Neural cell (in vitro differentiated cells): Measurements from ENCODE around the gene PPP2R5B.

ENCODE experiments used
- MXI1 ChIP-seq: fragments of 450-650 bp; conservative IDR thresholded peaks from 2 replicates; pipeline ENCODE4 v1.6.1; 2014; ENCODE audit warnings: antibody characterized with exemption, mild to moderate bottlenecking; ENCODE audit not compliant: poor library complexity, severe bottlenecking
- POLR2AphosphoS5 ChIP-seq: IDR thresholded peaks from 2 replicates; pipeline ENCODE4 v1.6.1; 2012
- SMC3 ChIP-seq: fragments of 450-650 bp; conservative IDR thresholded peaks from 2 replicates; pipeline ENCODE4 v1.6.1; 2014; ENCODE audit warnings: antibody characterized with exemption, mild to moderate bottlenecking, moderate library complexity; ENCODE audit not compliant: poor library complexity
- TAF1 ChIP-seq: IDR thresholded peaks from 2 replicates; pipeline ENCODE4 v1.6.1; 2012; ENCODE audit warnings: low read depth
- TF ChIP-seq, protein P1 (sequence below): fragments of 450-650 bp; IDR thresholded peaks from 2 replicates; pipeline ENCODE4 v1.5.1; 2014; ENCODE audit warnings: antibody characterized with exemption, mild to moderate bottlenecking, moderate library complexity; ENCODE audit not compliant: poor library complexity, severe bottlenecking
- TF ChIP-seq, protein P2 (sequence below): IDR thresholded peaks from 2 replicates; pipeline ENCODE4 v1.6.1; 2012; ENCODE audit warnings: borderline replicate concordance

DNA sequence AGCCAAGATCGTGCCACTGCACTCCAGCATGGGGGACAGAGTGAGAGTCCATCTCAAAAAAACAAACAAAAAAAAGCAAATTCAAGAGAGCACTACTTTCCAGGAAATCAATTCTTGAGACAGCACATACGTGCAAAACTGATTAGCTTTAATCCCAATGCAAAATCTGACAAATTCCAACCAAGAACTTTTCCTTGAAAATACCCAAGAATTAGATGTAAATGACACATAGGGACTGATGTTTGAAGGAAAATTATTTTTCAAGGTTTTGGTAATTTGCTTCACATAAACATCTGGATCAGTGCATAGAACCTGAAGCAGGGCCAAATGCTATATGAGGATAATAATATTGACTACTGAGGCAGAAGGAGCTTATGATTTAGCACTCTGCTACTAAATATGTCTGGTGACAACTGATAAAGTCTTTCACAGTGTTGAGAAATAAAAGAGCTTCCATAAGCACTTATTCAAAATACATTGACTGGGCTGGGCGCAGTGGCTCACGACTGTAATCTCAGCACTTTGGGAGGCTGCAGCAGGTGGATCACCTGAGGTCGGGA lies 38.7 kb downstream of the PPP2R5B start:
- TF ChIP-seq, protein P1, sequence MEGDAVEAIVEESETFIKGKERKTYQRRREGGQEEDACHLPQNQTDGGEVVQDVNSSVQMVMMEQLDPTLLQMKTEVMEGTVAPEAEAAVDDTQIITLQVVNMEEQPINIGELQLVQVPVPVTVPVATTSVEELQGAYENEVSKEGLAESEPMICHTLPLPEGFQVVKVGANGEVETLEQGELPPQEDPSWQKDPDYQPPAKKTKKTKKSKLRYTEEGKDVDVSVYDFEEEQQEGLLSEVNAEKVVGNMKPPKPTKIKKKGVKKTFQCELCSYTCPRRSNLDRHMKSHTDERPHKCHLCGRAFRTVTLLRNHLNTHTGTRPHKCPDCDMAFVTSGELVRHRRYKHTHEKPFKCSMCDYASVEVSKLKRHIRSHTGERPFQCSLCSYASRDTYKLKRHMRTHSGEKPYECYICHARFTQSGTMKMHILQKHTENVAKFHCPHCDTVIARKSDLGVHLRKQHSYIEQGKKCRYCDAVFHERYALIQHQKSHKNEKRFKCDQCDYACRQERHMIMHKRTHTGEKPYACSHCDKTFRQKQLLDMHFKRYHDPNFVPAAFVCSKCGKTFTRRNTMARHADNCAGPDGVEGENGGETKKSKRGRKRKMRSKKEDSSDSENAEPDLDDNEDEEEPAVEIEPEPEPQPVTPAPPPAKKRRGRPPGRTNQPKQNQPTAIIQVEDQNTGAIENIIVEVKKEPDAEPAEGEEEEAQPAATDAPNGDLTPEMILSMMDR: no peak
- TF ChIP-seq, protein P2, sequence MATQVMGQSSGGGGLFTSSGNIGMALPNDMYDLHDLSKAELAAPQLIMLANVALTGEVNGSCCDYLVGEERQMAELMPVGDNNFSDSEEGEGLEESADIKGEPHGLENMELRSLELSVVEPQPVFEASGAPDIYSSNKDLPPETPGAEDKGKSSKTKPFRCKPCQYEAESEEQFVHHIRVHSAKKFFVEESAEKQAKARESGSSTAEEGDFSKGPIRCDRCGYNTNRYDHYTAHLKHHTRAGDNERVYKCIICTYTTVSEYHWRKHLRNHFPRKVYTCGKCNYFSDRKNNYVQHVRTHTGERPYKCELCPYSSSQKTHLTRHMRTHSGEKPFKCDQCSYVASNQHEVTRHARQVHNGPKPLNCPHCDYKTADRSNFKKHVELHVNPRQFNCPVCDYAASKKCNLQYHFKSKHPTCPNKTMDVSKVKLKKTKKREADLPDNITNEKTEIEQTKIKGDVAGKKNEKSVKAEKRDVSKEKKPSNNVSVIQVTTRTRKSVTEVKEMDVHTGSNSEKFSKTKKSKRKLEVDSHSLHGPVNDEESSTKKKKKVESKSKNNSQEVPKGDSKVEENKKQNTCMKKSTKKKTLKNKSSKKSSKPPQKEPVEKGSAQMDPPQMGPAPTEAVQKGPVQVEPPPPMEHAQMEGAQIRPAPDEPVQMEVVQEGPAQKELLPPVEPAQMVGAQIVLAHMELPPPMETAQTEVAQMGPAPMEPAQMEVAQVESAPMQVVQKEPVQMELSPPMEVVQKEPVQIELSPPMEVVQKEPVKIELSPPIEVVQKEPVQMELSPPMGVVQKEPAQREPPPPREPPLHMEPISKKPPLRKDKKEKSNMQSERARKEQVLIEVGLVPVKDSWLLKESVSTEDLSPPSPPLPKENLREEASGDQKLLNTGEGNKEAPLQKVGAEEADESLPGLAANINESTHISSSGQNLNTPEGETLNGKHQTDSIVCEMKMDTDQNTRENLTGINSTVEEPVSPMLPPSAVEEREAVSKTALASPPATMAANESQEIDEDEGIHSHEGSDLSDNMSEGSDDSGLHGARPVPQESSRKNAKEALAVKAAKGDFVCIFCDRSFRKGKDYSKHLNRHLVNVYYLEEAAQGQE: no peak
- no peak for TF ChIP-seq POLR2AphosphoS5
- no peak for TF ChIP-seq MXI1
- TF ChIP-seq TAF1: no peak
- no peak for TF ChIP-seq SMC3
